Activated CD4-positive, alpha-beta memory T cell treated with anti-CD3 and anti-CD28 coated beads for 36 hours (primary cell): Measurements from ENCODE around the gene ACTR3C. TPM values are rescaled to one million over a fixed set of nuclear protein-coding genes. Genes with fewer than 3 reads are reported as not detected.

Experiments
- CTCF ChIA-PET: fragments of 350-600 bp; sonication (Branson Sonifier 250); formaldehyde crosslinking; loops from one replicate; lab custom pipeline; 2021; ENCODE audit warnings: antibody characterized with exemption, inconsistent platforms; lab: Charles Lee
- POLR2A ChIA-PET: fragments of 350-600 bp; sonication (Branson Sonifier 250); formaldehyde crosslinking; loops from one replicate; lab custom pipeline; 2021; ENCODE audit warnings: antibody characterized with exemption; lab: Charles Lee
- DNase-seq: peaks from one replicate; pipeline ENCODE4 v3.0.0-alpha.2; 2020
- H3K27ac Mint-ChIP-seq: one replicate; pipeline ENCODE4 v1.8.0; 2021; ENCODE audit warnings: mixed read lengths
- H3K27me3 Mint-ChIP-seq: one replicate; pipeline ENCODE4 v1.8.0; 2021; ENCODE audit warnings: mixed read lengths
- H3K36me3 Mint-ChIP-seq: one replicate; pipeline ENCODE4 v1.8.0; 2021; ENCODE audit warnings: mixed read lengths
- H3K4me1 Mint-ChIP-seq: one replicate; pipeline ENCODE4 v1.8.0; 2021; ENCODE audit warnings: low read depth, mixed read lengths
- H3K4me3 Mint-ChIP-seq: one replicate; pipeline ENCODE4 v1.8.0; 2021; ENCODE audit warnings: mild to moderate bottlenecking, mixed read lengths
- H3K9me3 Mint-ChIP-seq: one replicate; pipeline ENCODE4 v1.8.0; 2021; ENCODE audit warnings: mixed read lengths
- intact Hi-C: fragments of 100-400 bp; cut with micrococcal nuclease; formaldehyde crosslinking; loops from one replicate; pipeline ENCODE4 v1.15.1; 2023
- total RNA-seq, 2 experiments: library from RNA; stranded (reverse); gene quantifications; one replicate each; pipeline ENCODE4 v1.2.3, GENCODE V29; 2021

The ACTR3C gene
- total RNA-seq, result 1 to 10 TPM; 8.0 to 8.8 TPM

DNA sequence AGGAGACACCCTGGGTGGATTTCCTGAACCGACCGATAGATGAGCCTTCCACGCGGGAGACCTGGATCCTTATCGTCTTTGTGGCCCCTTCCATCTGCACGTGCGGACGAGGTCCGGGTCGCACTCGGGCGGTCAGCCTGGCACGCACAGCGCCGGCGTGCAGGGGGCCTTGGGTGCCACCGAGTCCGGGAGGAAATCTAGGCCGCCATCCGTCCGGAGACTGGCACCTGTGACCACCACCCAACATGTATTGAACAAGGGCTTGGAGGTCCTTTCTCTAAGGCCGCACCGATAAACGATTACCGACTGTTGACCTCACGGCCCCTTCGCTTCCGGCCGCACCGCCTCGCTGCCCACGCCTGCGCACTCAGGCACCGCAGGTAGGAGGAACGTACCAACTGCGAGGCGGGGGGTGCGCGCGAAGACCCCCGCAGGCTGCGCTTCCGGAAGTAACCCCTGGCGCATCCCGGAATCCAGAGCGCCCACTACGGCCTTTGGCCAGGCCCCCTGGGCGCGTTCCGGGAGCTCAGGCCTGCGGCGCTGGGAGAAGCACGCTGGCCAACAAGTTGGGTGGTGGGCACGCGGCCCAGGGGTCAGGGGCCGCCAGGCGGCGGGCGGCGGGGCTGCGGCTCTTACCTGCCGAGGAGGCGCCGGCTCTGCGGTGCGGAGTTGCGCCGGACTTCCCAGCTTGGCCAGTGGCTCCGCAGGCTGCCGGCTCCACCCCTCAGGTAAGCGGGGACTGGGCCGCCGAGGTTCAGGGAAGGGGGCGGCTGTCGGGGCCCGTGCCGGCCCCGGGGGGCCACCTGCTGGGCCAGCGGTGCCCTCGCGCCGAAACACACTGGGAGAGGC is at the start of gene ACTR3C, which contains the start of gene LRRC61:
ACTR3C (minus strand) TSS at position 713 of the 849 bp plus-strand sequence. CDS start 28,249 bp downstream, outside the sequence.
LRRC61 (plus strand) TSS at position 523 of the 849 bp plus-strand sequence. CDS start 13,507 bp downstream, outside the sequence.
- intact Hi-C loops, result loop anchor here (1.0 to 5.0 kb wide), 9 partner anchors 34 to 451 kb away; partner anchors contain the start of genes ATP6V0E2, GIMAP7 and REPIN1
- Mint-ChIP-seq H3K4me1 (peaks cover 59% of the 10 kb centered on the region), H3K9me3 (no peaks in the 10 kb centered on the region), H3K27me3 (no peaks in the 10 kb centered on the region), H3K27ac (peak within 1 kb of the TSS; percentile 100), H3K4me3 (peak within 1 kb of the TSS; percentile 97), H3K36me3 (peaks cover 50% of the 10 kb centered on the region)
- DNase-seq, result peak; percentile 79
- ChIA-PET CTCF (no interaction called here), POLR2A (interaction anchor here (1.0 to 1.8 kb wide), 6 partner anchors 15 to 124 kb away, joined by 3 to 4 read pairs (median 4); partner anchors contain the start of gene REPIN1)

DNA sequence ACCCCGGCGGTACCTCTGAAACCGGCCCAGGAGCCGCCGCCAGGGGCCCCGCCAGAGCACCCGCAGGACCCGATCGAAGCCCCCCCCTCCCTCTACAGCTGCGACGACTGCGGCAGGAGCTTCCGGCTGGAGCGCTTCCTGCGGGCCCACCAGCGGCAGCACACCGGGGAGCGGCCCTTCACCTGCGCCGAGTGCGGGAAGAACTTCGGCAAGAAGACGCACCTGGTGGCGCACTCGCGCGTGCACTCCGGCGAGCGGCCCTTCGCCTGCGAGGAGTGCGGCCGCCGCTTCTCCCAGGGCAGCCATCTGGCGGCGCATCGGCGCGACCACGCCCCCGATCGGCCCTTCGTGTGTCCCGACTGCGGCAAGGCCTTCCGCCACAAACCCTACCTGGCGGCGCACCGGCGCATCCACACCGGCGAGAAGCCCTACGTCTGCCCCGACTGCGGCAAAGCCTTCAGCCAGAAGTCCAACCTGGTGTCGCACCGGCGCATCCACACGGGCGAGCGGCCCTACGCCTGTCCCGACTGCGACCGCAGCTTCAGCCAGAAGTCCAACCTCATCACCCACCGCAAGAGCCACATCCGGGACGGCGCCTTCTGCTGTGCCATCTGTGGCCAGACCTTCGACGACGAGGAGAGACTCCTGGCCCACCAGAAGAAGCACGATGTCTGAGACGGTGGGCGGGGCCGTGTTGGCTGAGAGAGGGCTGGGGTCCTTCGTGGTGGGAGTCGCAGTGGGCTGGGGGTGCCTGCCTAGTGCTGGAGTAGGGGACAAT is 49.1 kb upstream of the ACTR3C start:
- H3K36me3 Mint-ChIP-seq, result peaks cover 21% of the 10 kb centered on the region
- H3K27me3 Mint-ChIP-seq, result no peaks in the 10 kb centered on the region
- CTCF ChIA-PET, result no interaction called here
- H3K4me3 Mint-ChIP-seq, result no peak overlapping the region
- no peaks in the 10 kb centered on the region for H3K9me3 Mint-ChIP-seq
- POLR2A ChIA-PET, result no interaction called here
- H3K4me1 Mint-ChIP-seq, result peaks cover 44% of the 10 kb centered on the region
- intact Hi-C loops, result no loop called here
- DNase-seq, result peak; percentile 8
- H3K27ac Mint-ChIP-seq, result no peak overlapping the region

GRCh38 chr7:150371996-150372270 is 48.6 kb upstream of the ACTR3C start:
- no peak for DNase-seq
- no peaks in the 10 kb centered on the region for H3K9me3 Mint-ChIP-seq
- H3K27ac Mint-ChIP-seq, result no peak overlapping the region
- intact Hi-C loops, result no loop called here
- CTCF ChIA-PET, result interaction anchor here (2.7 kb wide), 1 partner anchor 16 kb away, joined by 11 read pairs; no protein-coding TSS in a partner anchor
- peaks cover 21% of the 10 kb centered on the region for H3K36me3 Mint-ChIP-seq
- H3K27me3 Mint-ChIP-seq, result no peaks in the 10 kb centered on the region
- H3K4me1 Mint-ChIP-seq, result peaks cover 40% of the 10 kb centered on the region
- POLR2A ChIA-PET, result no interaction called here
- no peak overlapping the region for H3K4me3 Mint-ChIP-seq

GRCh38 chr7:150371131-150371995 is 48.0 kb upstream of the ACTR3C start:
- Mint-ChIP-seq H3K27me3 (no peaks in the 10 kb centered on the region), H3K4me3 (no peak overlapping the region), H3K9me3 (no peaks in the 10 kb centered on the region), H3K27ac (no peak overlapping the region), H3K36me3 (peaks cover 21% of the 10 kb centered on the region), H3K4me1 (peaks cover 35% of the 10 kb centered on the region)
- CTCF ChIA-PET, result interaction anchor here (0.6 to 2.7 kb wide), 2 partner anchors 15 to 159 kb away, joined by 3 to 11 read pairs; no protein-coding TSS in a partner anchor
- DNase-seq, result peak; percentile 8
- intact Hi-C loops, result no loop called here
- POLR2A ChIA-PET, result interaction anchor here (1.5 kb wide), 1 partner anchor 46 kb away, joined by 5 read pairs; no protein-coding TSS in a partner anchor

GRCh38 chr7:150370612-150371071 is 47.3 kb upstream of the ACTR3C start:
- H3K27me3 Mint-ChIP-seq, result no peaks in the 10 kb centered on the region
- no peaks in the 10 kb centered on the region for H3K9me3 Mint-ChIP-seq
- H3K4me1 Mint-ChIP-seq, result peaks cover 28% of the 10 kb centered on the region
- ChIA-PET CTCF (interaction anchor here (0.6 to 2.7 kb wide), 3 partner anchors 15 to 159 kb away, joined by 3 to 11 read pairs (median 3); no protein-coding TSS in a partner anchor), POLR2A (interaction anchor here (1.0 to 5.2 kb wide), 4 partner anchors 7 to 80 kb away, joined by 3 to 28 read pairs (median 4); partner anchors contain the start of genes GIMAP8 and ZNF775)
- intact Hi-C loops, result no loop called here
- peaks cover 21% of the 10 kb centered on the region for H3K36me3 Mint-ChIP-seq
- peak overlapping the region; percentile 95 for H3K4me3 Mint-ChIP-seq
- H3K27ac Mint-ChIP-seq, result no peak overlapping the region
- DNase-seq, result peak; percentile 5

- intact Hi-C loops, result loop anchor here (1.0 to 2.0 kb wide), 3 partner anchors 13 to 47 kb away; partner anchors contain the start of genes ACTR3C and LRRC61
- peak overlapping the region; percentile 95 for H3K4me3 Mint-ChIP-seq
- H3K36me3 Mint-ChIP-seq, result peaks cover 21% of the 10 kb centered on the region
- H3K27me3 Mint-ChIP-seq, result no peaks in the 10 kb centered on the region
- H3K27ac Mint-ChIP-seq, result peak overlapping the region; percentile 95
- peaks cover 25% of the 10 kb centered on the region for H3K4me1 Mint-ChIP-seq
- no peak for DNase-seq
- CTCF ChIA-PET, result interaction anchor here (0.7 to 2.7 kb wide), 3 partner anchors 9 to 34 kb away, joined by 3 to 11 read pairs (median 3); partner anchors contain the start of gene ZNF775
- H3K9me3 Mint-ChIP-seq, result no peaks in the 10 kb centered on the region
- POLR2A ChIA-PET, result interaction anchor here (0.6 to 5.2 kb wide), 8 partner anchors 8 to 149 kb away, joined by 3 to 28 read pairs (median 4); partner anchors contain the start of genes GIMAP8 and ZNF775
Measured at GRCh38 chr7:150369748-150370501, 46.6 kb upstream of the ACTR3C start.

DNA sequence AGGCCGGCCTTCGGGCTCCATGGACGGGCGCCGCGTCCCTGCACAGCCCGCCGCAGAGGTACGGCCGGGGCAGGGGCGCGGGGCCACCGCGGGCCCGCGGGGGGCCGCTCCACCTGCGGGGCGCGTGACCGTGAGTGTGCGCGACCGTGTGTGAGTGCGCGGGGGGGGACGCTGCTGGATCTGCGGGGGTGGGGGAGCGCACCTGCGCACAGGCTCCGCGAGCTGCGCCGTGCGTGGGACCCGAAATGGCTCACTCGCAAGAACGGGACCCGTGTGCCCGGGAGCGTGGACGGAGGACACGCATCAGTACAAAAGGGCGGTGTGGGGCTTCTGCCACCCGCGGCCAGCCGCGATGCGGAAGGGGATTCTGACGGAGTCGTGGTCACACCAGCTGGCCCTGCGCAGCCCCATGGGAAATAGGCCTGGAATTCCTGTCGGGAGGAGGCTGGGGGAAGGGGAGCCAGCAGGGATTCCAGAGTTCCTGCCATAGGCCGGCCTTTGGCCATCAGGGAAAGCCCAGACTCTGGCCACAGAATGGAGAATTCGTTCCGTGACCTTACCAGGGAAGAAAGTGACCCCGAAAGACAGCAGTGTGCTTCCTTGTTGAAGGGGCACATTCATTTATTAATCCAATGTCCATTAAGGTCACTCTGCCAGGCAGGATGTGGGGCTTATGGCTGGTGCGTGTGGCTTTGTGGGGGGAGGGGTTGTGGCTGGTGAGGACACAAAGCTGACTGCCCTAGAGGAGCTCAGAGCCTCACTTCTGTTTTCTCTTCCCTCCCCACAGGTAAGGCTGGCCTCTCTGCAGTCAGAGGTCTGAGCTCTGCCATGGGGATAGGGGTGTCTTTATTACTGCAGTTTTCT is 45.8 kb upstream of the ACTR3C start:
- Mint-ChIP-seq H3K4me1 (peaks cover 28% of the 10 kb centered on the region), H3K27ac (peak overlapping the region; percentile 95), H3K9me3 (no peaks in the 10 kb centered on the region), H3K27me3 (no peaks in the 10 kb centered on the region), H3K4me3 (peak overlapping the region; percentile 95), H3K36me3 (peaks cover 18% of the 10 kb centered on the region)
- CTCF ChIA-PET, result interaction anchor here (0.7 to 2.7 kb wide), 5 partner anchors 10 to 37 kb away, joined by 3 to 11 read pairs (median 3); partner anchors contain the start of gene ZNF775
- DNase-seq, result peak; percentile 59
- POLR2A ChIA-PET, result interaction anchor here (0.6 to 5.2 kb wide), 13 partner anchors 9 to 149 kb away, joined by 3 to 28 read pairs (median 4); partner anchors contain the start of genes ACTR3C, GIMAP8, LRRC61 and ZNF775
- intact Hi-C loops, result loop anchor here (1.0 to 2.0 kb wide), 4 partner anchors 10 to 46 kb away; partner anchors contain the start of genes ACTR3C, LRRC61 and ZNF775

DNA sequence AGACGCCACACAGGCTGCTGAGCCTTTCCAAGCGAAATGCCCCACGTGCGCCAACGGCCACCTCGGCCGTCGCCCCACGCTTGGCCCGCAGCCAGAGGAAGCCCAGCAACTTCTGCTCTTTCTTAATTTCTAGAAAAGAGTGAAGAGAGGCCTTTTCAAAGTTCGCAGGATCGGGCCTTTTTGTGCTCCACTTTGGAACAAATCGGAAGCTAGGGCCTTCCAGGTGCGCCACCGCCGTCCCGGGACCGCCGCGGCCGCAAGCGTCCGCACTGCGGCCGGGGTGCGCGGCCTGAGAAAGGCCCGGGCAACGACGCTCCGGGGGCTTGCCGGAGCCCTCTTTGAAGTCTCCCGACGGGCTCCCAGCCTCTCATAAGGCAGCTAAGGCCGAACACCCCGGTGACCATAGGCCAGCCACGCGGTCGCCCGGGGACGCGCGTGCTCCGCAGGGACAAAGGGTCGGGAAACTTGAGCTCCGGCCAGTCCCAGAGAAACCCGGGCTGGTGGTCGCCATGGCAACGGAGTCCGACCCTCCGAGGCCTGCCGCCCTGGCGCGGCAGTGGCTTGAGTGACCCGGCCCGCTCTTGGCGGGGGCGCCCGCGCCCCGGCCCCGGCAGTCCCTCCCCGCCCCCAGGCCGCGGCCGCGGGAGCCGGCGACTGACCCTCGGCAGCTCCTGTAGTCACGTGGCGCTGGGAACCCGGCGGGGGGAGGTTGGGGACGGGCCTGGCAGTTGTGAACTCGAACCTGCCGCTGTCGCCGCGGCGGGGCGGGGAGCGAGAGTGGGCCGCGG is 44.9 kb upstream of the ACTR3C start, which contains the start of gene REPIN1:
REPIN1 (plus strand) TSS at position 727 of the 788 bp plus-strand sequence. CDS start 890 bp downstream, outside the sequence.
- Mint-ChIP-seq H3K4me3 (peak within 1 kb of the TSS; percentile 95), H3K4me1 (peaks cover 30% of the 10 kb centered on the region), H3K9me3 (no peaks in the 10 kb centered on the region), H3K27ac (peak within 1 kb of the TSS; percentile 95), H3K36me3 (peaks cover 12% of the 10 kb centered on the region), H3K27me3 (no peaks in the 10 kb centered on the region)
- CTCF ChIA-PET, result interaction anchor here (0.8 to 2.2 kb wide), 5 partner anchors 10 to 387 kb away, joined by 3 to 11 read pairs (median 3); a partner anchor contains a TSS
- peak; percentile 88 for DNase-seq
- intact Hi-C loops, result loop anchor here (1.0 to 2.0 kb wide), 3 partner anchors 11 to 45 kb away; partner anchors contain the start of genes ACTR3C, LRRC61 and ZNF775
- POLR2A ChIA-PET, result interaction anchor here (0.8 to 5.2 kb wide), 10 partner anchors 10 to 70 kb away, joined by 3 to 28 read pairs (median 4); partner anchors contain the start of genes ACTR3C, LRRC61 and ZNF775
